ENCODE data around the gene KIF2A.

The KIF2A gene

GRCh38 chr5:62342476-62342837 lies 36.5 kb downstream of the KIF2A start:
- Histone ChIP-seq H3K4me1 (ENCODE audit: insufficient read depth, low read length) (no peaks in the 10 kb centered on the region), H3K27me3 (ENCODE audit: insufficient read depth, low read length) (no peaks in the 10 kb centered on the region), H3K36me3 (ENCODE audit: insufficient read depth, low read length) (peaks cover 3% of the 10 kb centered on the region), H3K4me3 (ENCODE audit: low read length) (no peak overlapping the region), H2AFZ (ENCODE audit: low read depth, low read length) (no peak overlapping the region), H3K9me3 (ENCODE audit: low read length) (no peaks in the 10 kb centered on the region)

GRCh38 chr5:62343428-62343827 lies 37.4 kb downstream of the KIF2A start:
- H3K4me3 ChIP-seq (ENCODE audit: low read length): no peak overlapping the region
- no peaks in the 10 kb centered on the region for H3K4me1 ChIP-seq (ENCODE audit: insufficient read depth, low read length)
- no peaks in the 10 kb centered on the region for H3K27me3 ChIP-seq (ENCODE audit: insufficient read depth, low read length)
- H2AFZ ChIP-seq (ENCODE audit: low read depth, low read length): no peak overlapping the region
- H3K36me3 ChIP-seq (ENCODE audit: insufficient read depth, low read length): peaks cover 5% of the 10 kb centered on the region
- no peaks in the 10 kb centered on the region for H3K9me3 ChIP-seq (ENCODE audit: low read length)

GRCh38 chr5:62346748-62347147 lies 40.7 kb downstream of the KIF2A start:
- Histone ChIP-seq H3K27me3 (ENCODE audit: insufficient read depth, low read length) (no peaks in the 10 kb centered on the region), H2AFZ (ENCODE audit: low read depth, low read length) (no peak overlapping the region), H3K36me3 (ENCODE audit: insufficient read depth, low read length) (peaks cover 24% of the 10 kb centered on the region), H3K4me3 (ENCODE audit: low read length) (no peak overlapping the region), H3K4me1 (ENCODE audit: insufficient read depth, low read length) (no peaks in the 10 kb centered on the region), H3K9me3 (ENCODE audit: low read length) (no peaks in the 10 kb centered on the region)

GRCh38 chr5:62347928-62348327 lies 41.9 kb downstream of the KIF2A start:
- no peak overlapping the region for H2AFZ ChIP-seq (ENCODE audit: low read depth, low read length)
- peaks cover 32% of the 10 kb centered on the region for H3K36me3 ChIP-seq (ENCODE audit: insufficient read depth, low read length)
- no peak overlapping the region for H3K4me3 ChIP-seq (ENCODE audit: low read length)
- no peaks in the 10 kb centered on the region for H3K9me3 ChIP-seq (ENCODE audit: low read length)
- H3K27me3 ChIP-seq (ENCODE audit: insufficient read depth, low read length): no peaks in the 10 kb centered on the region
- no peaks in the 10 kb centered on the region for H3K4me1 ChIP-seq (ENCODE audit: insufficient read depth, low read length)

GRCh38 chr5:62348723-62349481 lies 42.9 kb downstream of the KIF2A start:
- Histone ChIP-seq H3K27me3 (ENCODE audit: insufficient read depth, low read length) (no peaks in the 10 kb centered on the region), H3K4me3 (ENCODE audit: low read length) (no peak overlapping the region), H2AFZ (ENCODE audit: low read depth, low read length) (no peak overlapping the region), H3K9me3 (ENCODE audit: low read length) (no peaks in the 10 kb centered on the region), H3K36me3 (ENCODE audit: insufficient read depth, low read length) (peaks cover 39% of the 10 kb centered on the region), H3K4me1 (ENCODE audit: insufficient read depth, low read length) (no peaks in the 10 kb centered on the region)

GRCh38 chr5:62354028-62354874 lies 48.2 kb downstream of the KIF2A start:
- peaks cover 59% of the 10 kb centered on the region for H3K36me3 ChIP-seq (ENCODE audit: insufficient read depth, low read length)
- H3K9me3 ChIP-seq (ENCODE audit: low read length): no peaks in the 10 kb centered on the region
- no peak overlapping the region for H3K4me3 ChIP-seq (ENCODE audit: low read length)
- no peak overlapping the region for H2AFZ ChIP-seq (ENCODE audit: low read depth, low read length)
- H3K4me1 ChIP-seq (ENCODE audit: insufficient read depth, low read length): no peaks in the 10 kb centered on the region
- H3K27me3 ChIP-seq (ENCODE audit: insufficient read depth, low read length): no peaks in the 10 kb centered on the region

GRCh38 chr5:62362701-62363100 lies 56.7 kb downstream of the KIF2A start:
- peaks cover 67% of the 10 kb centered on the region for H3K36me3 ChIP-seq (ENCODE audit: insufficient read depth, low read length)
- no peaks in the 10 kb centered on the region for H3K4me1 ChIP-seq (ENCODE audit: insufficient read depth, low read length)
- no peaks in the 10 kb centered on the region for H3K27me3 ChIP-seq (ENCODE audit: insufficient read depth, low read length)
- no peaks in the 10 kb centered on the region for H3K9me3 ChIP-seq (ENCODE audit: low read length)
- H3K4me3 ChIP-seq (ENCODE audit: low read length): no peak overlapping the region
- H2AFZ ChIP-seq (ENCODE audit: low read depth, low read length): no peak overlapping the region

GRCh38 chr5:62369039-62369438 lies 63.0 kb downstream of the KIF2A start:
- Histone ChIP-seq H3K36me3 (ENCODE audit: insufficient read depth, low read length) (peaks cover 53% of the 10 kb centered on the region), H3K9me3 (ENCODE audit: low read length) (no peaks in the 10 kb centered on the region), H3K4me1 (ENCODE audit: insufficient read depth, low read length) (no peaks in the 10 kb centered on the region), H3K27me3 (ENCODE audit: insufficient read depth, low read length) (no peaks in the 10 kb centered on the region), H2AFZ (ENCODE audit: low read depth, low read length) (no peak overlapping the region), H3K4me3 (ENCODE audit: low read length) (no peak overlapping the region)

GRCh38 chr5:62371409-62371808 lies 65.4 kb downstream of the KIF2A start:
- H3K9me3 ChIP-seq (ENCODE audit: low read length): no peaks in the 10 kb centered on the region
- no peaks in the 10 kb centered on the region for H3K27me3 ChIP-seq (ENCODE audit: insufficient read depth, low read length)
- no peak overlapping the region for H3K4me3 ChIP-seq (ENCODE audit: low read length)
- no peak overlapping the region for H2AFZ ChIP-seq (ENCODE audit: low read depth, low read length)
- peaks cover 47% of the 10 kb centered on the region for H3K36me3 ChIP-seq (ENCODE audit: insufficient read depth, low read length)
- H3K4me1 ChIP-seq (ENCODE audit: insufficient read depth, low read length): no peaks in the 10 kb centered on the region

GRCh38 chr5:62372600-62372999 lies 66.6 kb downstream of the KIF2A start:
- Histone ChIP-seq H3K36me3 (ENCODE audit: insufficient read depth, low read length) (peaks cover 51% of the 10 kb centered on the region), H3K4me3 (ENCODE audit: low read length) (no peak overlapping the region), H3K9me3 (ENCODE audit: low read length) (no peaks in the 10 kb centered on the region), H3K27me3 (ENCODE audit: insufficient read depth, low read length) (no peaks in the 10 kb centered on the region), H3K4me1 (ENCODE audit: insufficient read depth, low read length) (no peaks in the 10 kb centered on the region), H2AFZ (ENCODE audit: low read depth, low read length) (no peak overlapping the region)

GRCh38 chr5:62373382-62373781 lies 67.4 kb downstream of the KIF2A start:
- Histone ChIP-seq H3K27me3 (ENCODE audit: insufficient read depth, low read length) (no peaks in the 10 kb centered on the region), H3K4me3 (ENCODE audit: low read length) (no peak overlapping the region), H3K9me3 (ENCODE audit: low read length) (no peaks in the 10 kb centered on the region), H3K4me1 (ENCODE audit: insufficient read depth, low read length) (no peaks in the 10 kb centered on the region), H3K36me3 (ENCODE audit: insufficient read depth, low read length) (peaks cover 59% of the 10 kb centered on the region), H2AFZ (ENCODE audit: low read depth, low read length) (no peak overlapping the region)

GRCh38 chr5:62374090-62374489 lies 68.1 kb downstream of the KIF2A start:
- no peaks in the 10 kb centered on the region for H3K9me3 ChIP-seq (ENCODE audit: low read length)

GRCh38 chr5:62375627-62376026 lies 69.6 kb downstream of the KIF2A start:
- peaks cover 66% of the 10 kb centered on the region for H3K36me3 ChIP-seq (ENCODE audit: insufficient read depth, low read length)
- H3K4me1 ChIP-seq (ENCODE audit: insufficient read depth, low read length): no peaks in the 10 kb centered on the region
- no peaks in the 10 kb centered on the region for H3K27me3 ChIP-seq (ENCODE audit: insufficient read depth, low read length)
- no peaks in the 10 kb centered on the region for H3K9me3 ChIP-seq (ENCODE audit: low read length)
- no peak overlapping the region for H2AFZ ChIP-seq (ENCODE audit: low read depth, low read length)
- no peak overlapping the region for H3K4me3 ChIP-seq (ENCODE audit: low read length)

More at GRCh38 chr5:62374090-62374489, 68.1 kb downstream of the KIF2A start:
- no peaks in the 10 kb centered on the region for H3K4me1 ChIP-seq (ENCODE audit: insufficient read depth, low read length)
- H2AFZ ChIP-seq (ENCODE audit: low read depth, low read length): no peak overlapping the region
- peaks cover 62% of the 10 kb centered on the region for H3K36me3 ChIP-seq (ENCODE audit: insufficient read depth, low read length)
- H3K27me3 ChIP-seq (ENCODE audit: insufficient read depth, low read length): no peaks in the 10 kb centered on the region
- no peak overlapping the region for H3K4me3 ChIP-seq (ENCODE audit: low read length)

Measured in neuron (in vitro differentiated cells).